ENCODE measurements around the gene ACSM3.

ACSM3 gene

DNA sequence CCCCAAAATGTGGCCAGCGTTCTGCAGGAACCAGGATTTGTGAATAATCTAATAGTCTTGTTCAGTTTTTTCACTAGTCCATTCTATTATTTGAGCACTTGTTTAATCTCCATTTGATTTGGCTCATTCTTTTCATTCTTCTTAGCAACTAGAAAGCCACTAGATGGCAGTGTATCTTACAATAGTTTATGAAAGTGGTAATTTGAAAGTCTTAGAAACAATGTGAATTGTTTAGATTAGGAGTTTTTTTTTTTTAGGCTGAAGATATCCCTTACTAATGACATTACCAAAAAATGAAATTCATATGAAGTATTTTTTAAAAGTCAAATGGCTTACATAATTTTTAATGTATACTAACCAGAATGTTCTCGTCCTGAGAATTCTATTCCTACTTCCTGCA is 35.8 kb downstream of the ACSM3 start:
- H3K27me3 ChIP-seq (replicated peaks; ENCODE audit: insufficient read depth, low read length), result no peaks in the 10 kb centered on the region
- H3K36me3 ChIP-seq (replicated peaks; ENCODE audit: insufficient read depth, low read length), result no peaks in the 10 kb centered on the region
- H3K4me3 ChIP-seq (ENCODE audit: low read length), result no peak overlapping the region
- H3K4me2 ChIP-seq (ENCODE audit: low read depth, low read length), result no peak overlapping the region
- no peaks in the 10 kb centered on the region for H4K20me1 ChIP-seq (ENCODE audit: insufficient read depth, low read length)
- no peaks in the 10 kb centered on the region for H3K4me1 ChIP-seq (ENCODE audit: low read length)
- peak; percentile 71 for TF ChIP-seq CTCF (IDR thresholded peaks at IDR 0.05; ENCODE audit: low read length)
- TF ChIP-seq EZH2phosphoT487 (IDR thresholded peaks at IDR 0.05; ENCODE audit: low read length), result no peak
- no peak for TF ChIP-seq EZH2 (optimal IDR thresholded peaks at IDR 0.05; ENCODE audit: low read depth, low read length)
- no peaks in the 10 kb centered on the region for H3K9me2 ChIP-seq (replicated peaks; ENCODE audit: insufficient read depth, low read length)
- DNase-seq, result peak; percentile 56
- no peaks in the 10 kb centered on the region; the same call in 1 of the 2 replicates for H3F3A ChIP-seq (ENCODE audit: insufficient read depth, low read length)
- no peaks in the 10 kb centered on the region for H3K9me3 ChIP-seq (replicated peaks; ENCODE audit: insufficient read depth, low read length)
- no peak overlapping the region for H2AFZ ChIP-seq (ENCODE audit: low read length)
- H3K27ac ChIP-seq (ENCODE audit: low read length), result no peak overlapping the region
- H3K9ac ChIP-seq (ENCODE audit: low read length), result no peak overlapping the region
- no peaks in the 10 kb centered on the region for H3K79me2 ChIP-seq (ENCODE audit: low read length)

DNA sequence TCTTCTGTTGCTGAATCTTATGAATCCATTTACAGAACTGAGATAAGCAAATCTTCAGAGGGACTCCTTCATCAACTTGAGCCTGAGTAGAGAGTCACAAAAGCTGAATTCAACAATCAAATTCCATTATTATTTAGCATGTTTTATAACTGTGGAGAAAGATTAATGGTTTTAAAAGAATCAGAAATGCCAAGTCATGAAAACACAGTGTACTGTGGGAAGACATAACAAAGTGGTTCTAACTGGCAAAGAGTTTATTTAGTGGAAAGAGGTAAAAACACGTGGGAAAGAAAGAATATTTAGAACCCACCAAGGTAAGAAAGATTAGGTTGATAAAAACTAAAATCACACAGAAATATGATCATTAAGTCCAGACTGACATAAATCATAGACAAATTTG is 37.5 kb downstream of the ACSM3 start:
- TF ChIP-seq EZH2phosphoT487 (IDR thresholded peaks at IDR 0.05; ENCODE audit: low read length), result no peak
- TF ChIP-seq CTCF (IDR thresholded peaks at IDR 0.05; ENCODE audit: low read length), result no peak
- TF ChIP-seq EZH2 (optimal IDR thresholded peaks at IDR 0.05; ENCODE audit: low read depth, low read length), result no peak
- H3K36me3 ChIP-seq (replicated peaks; ENCODE audit: insufficient read depth, low read length), result no peaks in the 10 kb centered on the region
- no peaks in the 10 kb centered on the region for H3K9me3 ChIP-seq (replicated peaks; ENCODE audit: insufficient read depth, low read length)
- no peak overlapping the region for H3K9ac ChIP-seq (ENCODE audit: low read length)
- peaks cover 5% of the 10 kb centered on the region; the same call in 1 of the 2 replicates for H3F3A ChIP-seq (ENCODE audit: insufficient read depth, low read length)
- no peak overlapping the region for H3K4me2 ChIP-seq (ENCODE audit: low read depth, low read length)
- H3K27ac ChIP-seq (ENCODE audit: low read length), result no peak overlapping the region
- no peak overlapping the region for H3K4me3 ChIP-seq (ENCODE audit: low read length)
- H4K20me1 ChIP-seq (ENCODE audit: insufficient read depth, low read length), result no peaks in the 10 kb centered on the region
- DNase-seq, result no peak
- no peaks in the 10 kb centered on the region for H3K9me2 ChIP-seq (replicated peaks; ENCODE audit: insufficient read depth, low read length)
- no peaks in the 10 kb centered on the region for H3K79me2 ChIP-seq (ENCODE audit: low read length)
- no peaks in the 10 kb centered on the region for H3K4me1 ChIP-seq (ENCODE audit: low read length)
- H3K27me3 ChIP-seq (replicated peaks; ENCODE audit: insufficient read depth, low read length), result no peaks in the 10 kb centered on the region
- no peak overlapping the region for H2AFZ ChIP-seq (ENCODE audit: low read length)

- no peak for DNase-seq
- H3K4me2 ChIP-seq (ENCODE audit: low read depth, low read length), result no peak overlapping the region
- no peak for TF ChIP-seq EZH2 (optimal IDR thresholded peaks at IDR 0.05; ENCODE audit: low read depth, low read length)
- TF ChIP-seq EZH2phosphoT487 (IDR thresholded peaks at IDR 0.05; ENCODE audit: low read length), result no peak
- TF ChIP-seq CTCF (IDR thresholded peaks at IDR 0.05; ENCODE audit: low read length), result no peak
Measured at GRCh38 chr16:20803192-20803560, 39.4 kb downstream of the ACSM3 start.

More at GRCh38 chr16:20803192-20803560, 39.4 kb downstream of the ACSM3 start:
- peaks cover 3% of the 10 kb centered on the region; the same call in 1 of the 2 replicates for H3K4me1 ChIP-seq (ENCODE audit: low read length)
- H3K9me2 ChIP-seq (replicated peaks; ENCODE audit: insufficient read depth, low read length), result no peaks in the 10 kb centered on the region
- no peak overlapping the region for H3K9ac ChIP-seq (ENCODE audit: low read length)
- H3K9me3 ChIP-seq (replicated peaks; ENCODE audit: insufficient read depth, low read length), result no peaks in the 10 kb centered on the region
- H3K27me3 ChIP-seq (replicated peaks; ENCODE audit: insufficient read depth, low read length), result no peaks in the 10 kb centered on the region
- H3K79me2 ChIP-seq (ENCODE audit: low read length), result 0 out of 2 replicates have a peak, but pooled peaks cover 2% of the 10 kb centered on the region
- H4K20me1 ChIP-seq (ENCODE audit: insufficient read depth, low read length), result no peaks in the 10 kb centered on the region
- H3F3A ChIP-seq (ENCODE audit: insufficient read depth, low read length), result peaks cover 16% of the 10 kb centered on the region
- H3K36me3 ChIP-seq (replicated peaks; ENCODE audit: insufficient read depth, low read length), result no peaks in the 10 kb centered on the region
- H2AFZ ChIP-seq (ENCODE audit: low read length), result no peak overlapping the region
- no peak overlapping the region for H3K27ac ChIP-seq (ENCODE audit: low read length)
- no peak overlapping the region for H3K4me3 ChIP-seq (ENCODE audit: low read length)
